ENCODE results near the gene EIF4G3.

- no peak for TF ChIP-seq CTCF (conservative IDR thresholded peaks at IDR 0.05 in 1 of 2, IDR thresholded peaks at IDR 0.05 in 1 of 2; ENCODE audit: low read depth in 1 of 2, low read length in 2 of 2)
- no peak for TF ChIP-seq EZH2 (IDR thresholded peaks at IDR 0.05; ENCODE audit: low read length, missing control alignments)
Measured at GRCh38 chr1:20830378-20830777, 346.3 kb downstream of the EIF4G3 start.
